OCI-LY3 (cell line): ENCODE results near the gene SIGLEC6.

Experiments
- EZH2phosphoT487 ChIP-seq: fragments of 200-600 bp; shearing (Covaris generic); IDR thresholded peaks from 2 replicates; pipeline ENCODE4 v1.6.1; 2018; ENCODE audit warnings: antibody characterized with exemption, mixed run types, low read depth
- TF ChIP-seq, protein P1 (sequence below): fragments of 200-600, 300-600 bp; sonication (generic); IDR thresholded peaks from 2 replicates; pipeline ENCODE4 v1.5.1; 2014; ENCODE audit warnings: antibody characterized with exemption, low read length, low read depth

DNA sequence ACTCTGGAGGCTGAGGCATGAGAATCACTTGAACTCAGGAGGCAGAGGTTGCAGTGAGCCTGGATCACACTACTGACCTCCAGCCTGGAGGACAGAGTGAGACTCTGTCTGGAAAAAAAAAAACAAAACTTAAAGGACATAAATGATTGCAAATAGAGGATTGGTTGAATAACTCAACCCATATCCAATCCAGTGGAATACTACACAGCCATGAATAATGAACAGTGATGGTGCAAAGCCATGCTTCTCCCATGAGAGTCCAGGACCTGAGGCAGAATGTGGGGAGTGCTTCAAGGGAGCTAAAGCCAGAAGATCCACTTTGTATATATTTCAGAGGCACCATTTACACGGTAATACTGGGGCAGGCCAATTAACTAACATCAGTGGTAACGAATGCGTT, 55.3 kb downstream of the SIGLEC6 start:
- TF ChIP-seq, protein P1, sequence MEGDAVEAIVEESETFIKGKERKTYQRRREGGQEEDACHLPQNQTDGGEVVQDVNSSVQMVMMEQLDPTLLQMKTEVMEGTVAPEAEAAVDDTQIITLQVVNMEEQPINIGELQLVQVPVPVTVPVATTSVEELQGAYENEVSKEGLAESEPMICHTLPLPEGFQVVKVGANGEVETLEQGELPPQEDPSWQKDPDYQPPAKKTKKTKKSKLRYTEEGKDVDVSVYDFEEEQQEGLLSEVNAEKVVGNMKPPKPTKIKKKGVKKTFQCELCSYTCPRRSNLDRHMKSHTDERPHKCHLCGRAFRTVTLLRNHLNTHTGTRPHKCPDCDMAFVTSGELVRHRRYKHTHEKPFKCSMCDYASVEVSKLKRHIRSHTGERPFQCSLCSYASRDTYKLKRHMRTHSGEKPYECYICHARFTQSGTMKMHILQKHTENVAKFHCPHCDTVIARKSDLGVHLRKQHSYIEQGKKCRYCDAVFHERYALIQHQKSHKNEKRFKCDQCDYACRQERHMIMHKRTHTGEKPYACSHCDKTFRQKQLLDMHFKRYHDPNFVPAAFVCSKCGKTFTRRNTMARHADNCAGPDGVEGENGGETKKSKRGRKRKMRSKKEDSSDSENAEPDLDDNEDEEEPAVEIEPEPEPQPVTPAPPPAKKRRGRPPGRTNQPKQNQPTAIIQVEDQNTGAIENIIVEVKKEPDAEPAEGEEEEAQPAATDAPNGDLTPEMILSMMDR: no peak
- TF ChIP-seq EZH2phosphoT487: no peak
